HEK293 (cell line): ENCODE results near the gene IL10RA.

Experiments
- FEZF1 ChIP-seq: fragments of 450-650 bp; formaldehyde crosslinking; IDR thresholded peaks from 2 replicates; pipeline ENCODE4 v1.5.1; 2016; ENCODE audit warnings: missing biosample characterization, missing genetic modification characterization
- GLIS1 ChIP-seq: fragments of 450-650 bp; formaldehyde crosslinking; IDR thresholded peaks from 2 replicates; pipeline ENCODE4 v1.5.1; 2016; ENCODE audit warnings: missing biosample characterization, missing genetic modification characterization
- HOXA7 ChIP-seq: sonication (generic); formaldehyde crosslinking; IDR thresholded peaks from 2 replicates; pipeline ENCODE4 v1.8.1; 2022; ENCODE audit warnings: missing genetic modification reagents, borderline replicate concordance
- HOXC10 ChIP-seq: sonication (generic); formaldehyde crosslinking; IDR thresholded peaks from 2 replicates; pipeline ENCODE4 v1.8.1; 2023; ENCODE audit warnings: mild to moderate bottlenecking, missing genetic modification reagents
- MEIS1 ChIP-seq: sonication (generic); formaldehyde crosslinking; IDR thresholded peaks from 2 replicates; pipeline ENCODE4 v1.8.1; 2022; ENCODE audit warnings: missing genetic modification reagents, mild to moderate bottlenecking, borderline replicate concordance
- MYNN ChIP-seq: fragments of 450-650 bp; formaldehyde crosslinking; IDR thresholded peaks from 2 replicates; pipeline ENCODE4 v1.5.1; 2016; ENCODE audit warnings: missing biosample characterization, missing genetic modification characterization, borderline replicate concordance
- PRDM10 ChIP-seq: fragments of 450-650 bp; formaldehyde crosslinking; IDR thresholded peaks from 2 replicates; pipeline ENCODE4 v1.5.1; 2016; ENCODE audit warnings: missing biosample characterization, missing genetic modification characterization
- REST ChIP-seq: fragments of 450-650 bp; formaldehyde crosslinking; IDR thresholded peaks from 2 replicates; pipeline ENCODE4 v1.5.1; 2016; ENCODE audit warnings: missing biosample characterization, missing genetic modification characterization
- SP2 ChIP-seq: fragments of 450-650 bp; formaldehyde crosslinking; IDR thresholded peaks from 2 replicates; pipeline ENCODE4 v1.5.1; 2016; ENCODE audit warnings: missing biosample characterization, missing genetic modification characterization
- TCF7L2 ChIP-seq: IDR thresholded peaks from 2 replicates; pipeline ENCODE4 v1.6.1; 2011; ENCODE audit warnings: low read depth, mild to moderate bottlenecking, inconsistent platforms, low read length, moderate library complexity, borderline replicate concordance
- ZBTB1 ChIP-seq: fragments of 450-650 bp; formaldehyde crosslinking; IDR thresholded peaks from 2 replicates; pipeline ENCODE4 v1.5.1; 2016; ENCODE audit warnings: missing biosample characterization, missing genetic modification characterization
- ZBTB48 ChIP-seq: fragments of 450-650 bp; formaldehyde crosslinking; IDR thresholded peaks from 2 replicates; pipeline ENCODE4 v1.5.1; 2016; ENCODE audit warnings: missing biosample characterization, missing genetic modification characterization
- ZNF121 ChIP-seq: fragments of 450-650 bp; formaldehyde crosslinking; IDR thresholded peaks from 2 replicates; pipeline ENCODE4 v1.5.1; 2016; ENCODE audit warnings: missing biosample characterization, missing genetic modification characterization
- ZNF140 ChIP-seq: fragments of 450-650 bp; formaldehyde crosslinking; IDR thresholded peaks from 2 replicates; pipeline ENCODE4 v1.5.1; 2016; ENCODE audit warnings: missing biosample characterization, missing genetic modification characterization
- ZNF184 ChIP-seq: fragments of 450-650 bp; IDR thresholded peaks from 2 replicates; pipeline ENCODE4 v1.5.1; 2018; ENCODE audit warnings: missing biosample characterization, mild to moderate bottlenecking, missing genetic modification characterization
- ZNF19 ChIP-seq: fragments of 450-650 bp; formaldehyde crosslinking; IDR thresholded peaks from 2 replicates; pipeline ENCODE4; 2016; ENCODE audit warnings: missing biosample characterization, missing genetic modification characterization, low read depth
- ZNF2 ChIP-seq: fragments of 450-650 bp; formaldehyde crosslinking; IDR thresholded peaks from 2 replicates; pipeline ENCODE4 v1.5.1; 2016; ENCODE audit warnings: missing biosample characterization, missing genetic modification characterization
- ZNF239 ChIP-seq: fragments of 450-650 bp; formaldehyde crosslinking; IDR thresholded peaks from 2 replicates; pipeline ENCODE4 v1.5.1; 2016; ENCODE audit warnings: missing biosample characterization, missing genetic modification characterization
- ZNF24 ChIP-seq: fragments of 450-650 bp; formaldehyde crosslinking; IDR thresholded peaks from 2 replicates; pipeline ENCODE4 v1.5.1; 2016; ENCODE audit warnings: missing biosample characterization, missing genetic modification characterization
- ZNF302 ChIP-seq: fragments of 450-650 bp; formaldehyde crosslinking; IDR thresholded peaks from 2 replicates; pipeline ENCODE4 v1.5.1; 2016; ENCODE audit warnings: missing biosample characterization, missing genetic modification characterization, low read depth
- ZNF341 ChIP-seq: fragments of 450-650 bp; formaldehyde crosslinking; IDR thresholded peaks from 2 replicates; pipeline ENCODE4; 2016; ENCODE audit warnings: low read depth, missing biosample characterization, missing genetic modification characterization
- ZNF416 ChIP-seq: fragments of 450-650 bp; formaldehyde crosslinking; IDR thresholded peaks from 2 replicates; pipeline ENCODE4 v1.5.1; 2016; ENCODE audit warnings: missing biosample characterization, missing genetic modification characterization
- ZNF423 ChIP-seq: fragments of 450-650 bp; formaldehyde crosslinking; IDR thresholded peaks from 2 replicates; pipeline ENCODE4 v1.5.1; 2016; ENCODE audit warnings: missing biosample characterization, missing genetic modification characterization
- ZNF449 ChIP-seq: fragments of 450-650 bp; formaldehyde crosslinking; IDR thresholded peaks from 2 replicates; pipeline ENCODE4 v1.5.1; 2017; ENCODE audit warnings: missing biosample characterization, mild to moderate bottlenecking, missing genetic modification characterization, moderate library complexity
- ZNF660 ChIP-seq: fragments of 450-650 bp; IDR thresholded peaks from 2 replicates; pipeline ENCODE4 v1.5.1; 2018; ENCODE audit warnings: missing biosample characterization, mild to moderate bottlenecking, missing genetic modification characterization
- ZNF792 ChIP-seq: fragments of 450-650 bp; formaldehyde crosslinking; IDR thresholded peaks from 2 replicates; pipeline ENCODE4 v1.5.1; 2016; ENCODE audit warnings: missing biosample characterization, missing genetic modification characterization
- ZXDB ChIP-seq: fragments of 450-650 bp; formaldehyde crosslinking; IDR thresholded peaks from 2 replicates; pipeline ENCODE4 v1.5.1; 2016; ENCODE audit warnings: missing biosample characterization, missing genetic modification characterization
- TF ChIP-seq, protein P1 (sequence below): fragments of 450-650 bp; formaldehyde crosslinking; IDR thresholded peaks from 2 replicates; pipeline ENCODE4 v1.5.1; 2016; ENCODE audit warnings: missing biosample characterization, missing genetic modification characterization

The IL10RA gene

GRCh38 chr11:117985953-117986887 lies at the start of gene IL10RA (continued):
- no peak for TF ChIP-seq ZBTB48
- TF ChIP-seq FEZF1 (tag by site-specific recombination) = no peak
- no peak; the same call in 1 of the 2 replicates for TF ChIP-seq ZXDB
- no peak for TF ChIP-seq ZNF423 (tag by site-specific recombination)
- no peak for TF ChIP-seq ZNF140 (tag by site-specific recombination)
- TF ChIP-seq ZNF24 (tag by site-specific recombination) = no peak
- TF ChIP-seq ZNF660 (tag by site-specific recombination) = no peak
- peak; percentile 51 for TF ChIP-seq SP2 (tag by site-specific recombination)
- TF ChIP-seq ZNF449 (tag by site-specific recombination) = no peak
- TF ChIP-seq REST (tag by site-specific recombination) = no peak
- TF ChIP-seq ZNF792 = no peak
- no peak for TF ChIP-seq MYNN
- TF ChIP-seq GLIS1 (tag by site-specific recombination) = 0 out of 2 replicates have a peak, but pooled peaks have one; percentile 28
- TF ChIP-seq ZNF121 (tag by site-specific recombination) = no peak
- TF ChIP-seq ZNF341 (tag by site-specific recombination) = no peak
- no peak for TF ChIP-seq PRDM10 (tag by site-specific recombination)
- TF ChIP-seq TCF7L2 = no peak
- TF ChIP-seq ZNF184 (tag by site-specific recombination) = no peak
- TF ChIP-seq, protein P1, sequence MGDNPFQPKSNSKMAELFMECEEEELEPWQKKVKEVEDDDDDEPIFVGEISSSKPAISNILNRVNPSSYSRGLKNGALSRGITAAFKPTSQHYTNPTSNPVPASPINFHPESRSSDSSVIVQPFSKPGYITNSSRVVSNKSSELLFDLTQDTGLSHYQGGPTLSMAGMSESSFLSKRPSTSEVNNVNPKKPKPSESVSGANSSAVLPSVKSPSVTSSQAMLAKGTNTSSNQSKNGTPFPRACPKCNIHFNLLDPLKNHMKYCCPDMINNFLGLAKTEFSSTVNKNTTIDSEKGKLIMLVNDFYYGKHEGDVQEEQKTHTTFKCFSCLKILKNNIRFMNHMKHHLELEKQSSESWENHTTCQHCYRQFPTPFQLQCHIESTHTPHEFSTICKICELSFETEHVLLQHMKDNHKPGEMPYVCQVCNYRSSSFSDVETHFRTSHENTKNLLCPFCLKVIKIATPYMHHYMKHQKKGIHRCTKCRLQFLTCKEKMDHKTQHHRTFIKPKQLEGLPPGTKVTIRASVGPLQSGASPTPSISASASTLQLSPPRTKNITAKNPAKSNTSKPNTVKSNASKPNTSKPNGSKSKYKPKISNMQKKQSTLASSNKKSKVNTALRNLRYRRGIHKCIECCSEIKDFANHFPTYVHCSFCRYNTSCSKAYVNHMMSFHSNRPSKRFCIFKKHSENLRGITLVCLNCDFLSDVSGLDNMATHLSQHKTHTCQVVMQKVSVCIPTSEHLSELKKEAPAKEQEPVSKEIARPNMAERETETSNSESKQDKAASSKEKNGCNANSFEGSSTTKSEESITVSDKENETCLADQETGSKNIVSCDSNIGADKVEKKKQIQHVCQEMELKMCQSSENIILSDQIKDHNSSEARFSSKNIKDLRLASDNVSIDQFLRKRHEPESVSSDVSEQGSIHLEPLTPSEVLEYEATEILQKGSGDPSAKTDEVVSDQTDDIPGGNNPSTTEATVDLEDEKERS (tag by site-specific recombination) = no peak
- TF ChIP-seq HOXC10 (CRISPR knock-in tag) = no peak
- no peak for TF ChIP-seq ZNF416 (tag by site-specific recombination)
- no peak for TF ChIP-seq ZNF19 (tag by site-specific recombination)
- TF ChIP-seq ZNF239 (tag by site-specific recombination) = no peak
- peak; percentile 79; the same call in 1 of the 2 replicates for TF ChIP-seq ZNF2 (tag by site-specific recombination)
- no peak for TF ChIP-seq HOXA7 (CRISPR knock-in tag)
- TF ChIP-seq ZBTB1 = no peak
- TF ChIP-seq MEIS1 = no peak
- no peak for TF ChIP-seq ZNF302 (tag by site-specific recombination)
